HUES48 (cell line): ENCODE measurements around the gene FAM186B.
"Not testable (repeated sequence)": the region's sequence is repeated elsewhere in the genome, so short reads cannot be mapped to it uniquely, and the experiment has no call there.

Experiments used
- H3K27ac ChIP-seq: one replicate; pipeline ENCODE4 v1.7.0; 2013; ENCODE audit warnings: low read depth, low read length, inconsistent platforms
- H3K27me3 ChIP-seq: 2 replicates; pipeline ENCODE4 v1.6.1; 2013; ENCODE audit warnings: mild to moderate bottlenecking, low read length; ENCODE audit not compliant: control insufficient read depth, insufficient read depth
- H3K36me3 ChIP-seq: 2 replicates; pipeline ENCODE4 v1.6.1; 2013; ENCODE audit warnings: low read length; ENCODE audit not compliant: control insufficient read depth, insufficient read depth
- H3K4me1 ChIP-seq: 2 replicates; pipeline ENCODE4 v1.6.1; 2013; ENCODE audit warnings: mild to moderate bottlenecking, low read length; ENCODE audit not compliant: control insufficient read depth, insufficient read depth
- H3K4me3 ChIP-seq: 2 replicates; pipeline ENCODE4 v1.5.1; 2013; ENCODE audit warnings: mild to moderate bottlenecking, low read depth, low read length
- H3K9ac ChIP-seq: 2 replicates; pipeline ENCODE4 v1.6.1; 2013; ENCODE audit warnings: mild to moderate bottlenecking, low read depth, low read length, moderate library complexity
- H3K9me3 ChIP-seq: 2 replicates; pipeline ENCODE4 v1.6.1; 2013; ENCODE audit warnings: low read length; ENCODE audit not compliant: control insufficient read depth, insufficient read depth

Gene FAM186B

DNA sequence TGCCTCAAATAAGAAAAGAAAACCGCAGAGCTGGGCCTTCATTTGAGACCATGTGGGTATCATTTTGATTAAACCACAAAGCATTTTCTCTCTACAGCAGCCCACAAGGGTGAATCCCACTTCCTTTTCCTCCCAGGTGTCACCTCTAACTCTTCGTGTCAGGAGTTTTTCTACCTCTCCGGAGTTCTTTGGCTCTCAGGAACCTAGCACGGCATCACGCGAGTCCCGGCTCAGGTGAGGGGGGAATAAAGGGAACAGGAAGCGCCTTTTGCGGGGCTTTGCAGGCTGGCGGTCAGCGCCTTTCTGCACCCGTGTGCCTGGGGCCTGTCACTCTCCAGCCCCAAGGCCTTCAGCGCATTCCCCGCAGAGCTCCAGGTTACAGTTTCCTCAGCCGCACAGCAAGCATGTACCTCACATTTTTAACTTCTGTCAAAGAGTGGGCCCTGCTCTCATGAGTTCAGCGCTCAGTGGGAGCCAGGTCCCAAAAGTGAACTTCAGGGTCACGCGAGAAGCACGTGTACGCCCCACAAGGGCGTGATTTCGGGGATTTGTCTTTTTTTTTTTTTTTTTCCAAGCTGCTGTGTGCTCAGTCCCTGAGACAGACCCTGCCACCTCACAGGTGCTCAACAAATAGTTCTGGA lies 17.2 kb upstream of the FAM186B start:
- Histone ChIP-seq H3K9ac (peak overlapping the region; percentile 29; the same call in 1 of the 2 replicates), H3K4me3 (peak overlapping the region; percentile 91), H3K4me1 (peaks cover 21% of the 10 kb centered on the region; the same call in 1 of the 2 replicates), H3K36me3 (no peaks in the 10 kb centered on the region), H3K9me3 (no peaks in the 10 kb centered on the region), H3K27ac (peak overlapping the region; percentile 80), H3K27me3 (no peaks in the 10 kb centered on the region)

GRCh38 chr12:49621651-49622500 lies 16.4 kb upstream of the FAM186B start:
- no peak overlapping the region for H3K9ac ChIP-seq
- peaks cover 21% of the 10 kb centered on the region; the same call in 1 of the 2 replicates for H3K4me1 ChIP-seq
- peak overlapping the region; percentile 80 for H3K27ac ChIP-seq
- H3K36me3 ChIP-seq: no peaks in the 10 kb centered on the region
- H3K4me3 ChIP-seq: peak overlapping the region; percentile 91
- H3K9me3 ChIP-seq: no peaks in the 10 kb centered on the region
- H3K27me3 ChIP-seq: no peaks in the 10 kb centered on the region

DNA sequence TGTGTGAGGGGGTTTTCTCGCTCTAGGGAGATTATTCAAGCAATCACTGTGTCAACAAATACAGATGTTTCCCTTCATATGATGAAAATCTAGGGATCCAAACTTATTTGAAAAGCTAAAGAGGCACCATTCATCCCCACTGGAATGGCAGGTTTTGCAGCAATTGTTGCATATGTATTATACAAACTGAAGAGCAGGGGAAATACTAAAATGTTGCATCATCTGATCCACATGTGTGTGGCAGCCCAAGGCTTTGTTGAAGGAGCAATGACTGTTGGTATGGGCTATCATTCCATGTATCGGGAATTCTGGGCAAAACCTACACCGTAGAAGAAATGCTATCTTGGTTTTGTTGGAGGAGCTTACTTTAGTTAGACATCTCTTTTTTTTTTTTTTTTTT lies 13.8 kb upstream of the FAM186B start:
- Histone ChIP-seq H3K4me1 (peaks cover 21% of the 10 kb centered on the region; the same call in 1 of the 2 replicates), H3K27ac (no peak overlapping the region), H3K36me3 (no peaks in the 10 kb centered on the region), H3K4me3 (no peak overlapping the region), H3K27me3 (no peaks in the 10 kb centered on the region), H3K9ac (no peak overlapping the region), H3K9me3 (no peaks in the 10 kb centered on the region)

DNA sequence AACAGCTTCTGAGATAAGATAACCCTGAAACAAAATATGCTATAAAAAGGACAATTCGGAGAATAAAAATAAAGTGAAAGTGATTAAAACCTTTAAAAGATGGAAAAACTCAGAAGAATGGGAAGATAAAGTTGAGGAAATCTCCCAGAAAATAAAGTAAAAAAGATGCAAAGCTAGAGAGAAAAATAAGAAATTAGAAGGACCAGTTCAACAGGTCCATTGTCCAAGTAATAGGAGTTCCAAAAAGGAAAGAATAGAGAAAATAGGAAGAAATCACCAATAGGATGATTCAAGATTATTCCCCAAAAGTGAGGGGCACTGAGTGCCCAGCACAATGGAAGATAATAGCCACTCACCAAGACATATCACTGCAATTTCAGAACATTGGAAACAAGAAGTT lies 13.1 kb upstream of the FAM186B start:
- no peaks in the 10 kb centered on the region for H3K36me3 ChIP-seq
- no peaks in the 10 kb centered on the region for H3K9me3 ChIP-seq
- H3K27ac ChIP-seq: no peak overlapping the region
- H3K27me3 ChIP-seq: no peaks in the 10 kb centered on the region
- no peak overlapping the region; the same call in 1 of the 2 replicates for H3K4me3 ChIP-seq
- no peak overlapping the region for H3K9ac ChIP-seq
- H3K4me1 ChIP-seq: peaks cover 18% of the 10 kb centered on the region; the same call in 1 of the 2 replicates

- Histone ChIP-seq H3K4me3 (no peak overlapping the region), H3K9ac (no peak overlapping the region), H3K36me3 (no peaks in the 10 kb centered on the region), H3K4me1 (peaks cover 10% of the 10 kb centered on the region; the same call in 1 of the 2 replicates), H3K27me3 (no peaks in the 10 kb centered on the region), H3K27ac (no peak overlapping the region), H3K9me3 (no peaks in the 10 kb centered on the region)
Measured at GRCh38 chr12:49616533-49617219, 11.2 kb upstream of the FAM186B start.

- no peaks in the 10 kb centered on the region for H3K9me3 ChIP-seq
- H3K27ac ChIP-seq: no peak overlapping the region
- H3K27me3 ChIP-seq: no peaks in the 10 kb centered on the region
- no peaks in the 10 kb centered on the region for H3K36me3 ChIP-seq
- H3K4me3 ChIP-seq: no peak overlapping the region
- H3K4me1 ChIP-seq: peaks cover 7% of the 10 kb centered on the region; the same call in 1 of the 2 replicates
- no peak overlapping the region for H3K9ac ChIP-seq
Measured at GRCh38 chr12:49615725-49616124, 10.3 kb upstream of the FAM186B start.

DNA sequence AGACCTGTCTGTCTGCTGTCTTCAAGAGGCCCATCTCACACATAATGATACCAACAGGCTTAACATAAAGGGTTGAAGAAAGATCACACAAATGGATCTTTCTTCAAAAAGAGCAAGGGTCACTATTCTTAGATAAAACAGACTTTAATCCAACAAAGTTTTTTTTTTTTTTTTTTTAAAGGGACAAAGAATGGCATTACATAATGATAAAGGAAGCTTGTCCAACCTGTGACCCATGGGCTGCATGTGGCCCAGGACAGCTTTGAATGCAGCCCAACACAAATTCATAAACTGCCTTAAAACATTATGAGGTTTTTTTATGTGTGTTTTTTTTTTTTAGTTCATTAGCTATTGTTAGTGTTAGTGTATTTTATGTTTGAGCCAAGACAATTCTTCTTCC lies 6.8 kb upstream of the FAM186B start:
- no peak overlapping the region for H3K9ac ChIP-seq
- no peak overlapping the region for H3K4me3 ChIP-seq
- H3K27me3 ChIP-seq: no peaks in the 10 kb centered on the region
- H3K9me3 ChIP-seq: no peaks in the 10 kb centered on the region
- H3K36me3 ChIP-seq: no peaks in the 10 kb centered on the region
- H3K27ac ChIP-seq: no peak overlapping the region
- no peaks in the 10 kb centered on the region for H3K4me1 ChIP-seq

DNA sequence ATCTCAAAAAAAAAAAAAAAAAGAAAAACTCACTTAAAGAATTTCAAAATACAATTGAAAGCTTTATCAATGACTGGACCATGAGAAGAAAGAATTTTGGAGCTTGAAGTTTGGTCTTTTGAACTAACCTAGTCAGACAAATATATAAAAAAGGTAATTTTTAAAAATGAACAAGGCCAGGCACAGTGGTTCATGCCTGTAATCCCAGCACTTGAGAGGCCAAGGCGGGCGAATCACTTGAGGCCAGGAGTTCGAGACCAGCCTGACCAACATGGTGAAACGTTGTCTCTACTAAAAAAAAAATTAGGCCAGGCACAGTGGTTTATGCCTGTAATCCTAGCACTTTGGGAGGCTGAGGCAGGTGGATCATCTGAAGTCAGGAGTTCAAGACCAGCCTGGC lies 5.3 kb upstream of the FAM186B start:
- H3K9ac ChIP-seq, H3K36me3 ChIP-seq, H3K4me3 ChIP-seq, H3K4me1 ChIP-seq, H3K27me3 ChIP-seq, H3K27ac ChIP-seq, H3K9me3 ChIP-seq: not testable (repeated sequence)

- Histone ChIP-seq H3K27ac (no peak overlapping the region), H3K9me3 (no peaks in the 10 kb centered on the region), H3K4me3 (no peak overlapping the region), H3K36me3 (no peaks in the 10 kb centered on the region), H3K4me1 (no peaks in the 10 kb centered on the region), H3K27me3 (no peaks in the 10 kb centered on the region), H3K9ac (no peak overlapping the region)
Measured at GRCh38 chr12:49609875-49610154, 4.4 kb upstream of the FAM186B start.

- Histone ChIP-seq H3K9ac (no peak overlapping the region), H3K27ac (no peak overlapping the region), H3K4me1 (no peaks in the 10 kb centered on the region), H3K4me3 (no peak overlapping the region), H3K36me3 (no peaks in the 10 kb centered on the region), H3K27me3 (no peaks in the 10 kb centered on the region; the same call in 1 of the 2 replicates), H3K9me3 (no peaks in the 10 kb centered on the region)
Measured at GRCh38 chr12:49609059-49609874, 3.8 kb upstream of the FAM186B start.
